ENCODE data around the gene NKAIN2. TPM values are rescaled to one million over a fixed set of nuclear protein-coding genes. Genes with fewer than 3 reads are reported as not detected.

Gene NKAIN2
- total RNA-seq, 1 experiment from 2014 or later, result not detected

- Histone ChIP-seq H3K9me2 (ENCODE audit: insufficient read depth) (no peaks in the 10 kb centered on the region), H3K27ac (ENCODE audit: low read depth, low read length) (no peak overlapping the region), H3K9me3 (ENCODE audit: control insufficient read depth in 1 of 2, insufficient read depth in 1 of 2, low read depth in 1 of 2, low read length in 2 of 2) (no peaks in the 10 kb centered on the region), H3K4me3 (replicated peaks in 1 of 2; ENCODE audit: low read depth in 1 of 2, low read length in 2 of 2) (no peak overlapping the region), H4K20me1 (ENCODE audit: insufficient read depth) (no peaks in the 10 kb centered on the region), H3K79me2 (ENCODE audit: insufficient read depth, low read length) (no peaks in the 10 kb centered on the region), H3K4me1 (ENCODE audit: control insufficient read depth in 1 of 2, insufficient read depth in 2 of 2, low read length in 2 of 2) (no peaks in the 10 kb centered on the region), H3K36me3 (ENCODE audit: control insufficient read depth in 1 of 2, insufficient read depth in 2 of 2, low read length in 2 of 2) (no peaks in the 10 kb centered on the region), H3K9ac (ENCODE audit: low read length) (no peak overlapping the region), H2AFZ (ENCODE audit: low read depth, low read length, poor library complexity, severe bottlenecking) (no peak overlapping the region), H3K27me3 (ENCODE audit: insufficient read depth, low read length) (peaks cover 14% of the 10 kb centered on the region; the same call in 1 of the 2 replicates), H3K4me2 (ENCODE audit: low read length) (no peak overlapping the region)
- DNase-seq (ENCODE audit: low read depth, low spot score), result no peak
- no peak for TF ChIP-seq RAD21 (IDR thresholded peaks at IDR 0.05; ENCODE audit: low read depth)
- no peak for TF ChIP-seq ELF1 (IDR thresholded peaks at IDR 0.05; ENCODE audit: borderline replicate concordance, low read depth)
- no peak for TF ChIP-seq EZH2 (IDR thresholded peaks at IDR 0.05)
- no peak for TF ChIP-seq SIN3A (IDR thresholded peaks at IDR 0.05; ENCODE audit: low read depth)
- TF ChIP-seq JUND (IDR thresholded peaks at IDR 0.05), result no peak
- TF ChIP-seq EGR1 (IDR thresholded peaks at IDR 0.05; ENCODE audit: low read depth), result no peak
- no peak for TF ChIP-seq POLR2AphosphoS5 (IDR thresholded peaks at IDR 0.05; ENCODE audit: low read depth, low read length)
- no peak for TF ChIP-seq YY1 (IDR thresholded peaks at IDR 0.05; ENCODE audit: extremely low read depth, insufficient replicate concordance, low read depth, low read length)
- TF ChIP-seq ATF3 (IDR thresholded peaks at IDR 0.05), result no peak
- no peak for TF ChIP-seq REST (IDR thresholded peaks at IDR 0.05; ENCODE audit: low read depth)
- no peak for TF ChIP-seq CEBPB (IDR thresholded peaks at IDR 0.05; ENCODE audit: low read depth)
- no peak for TF ChIP-seq SP1 (IDR thresholded peaks at IDR 0.05; ENCODE audit: low read depth)
- no peak for TF ChIP-seq SRF (IDR thresholded peaks at IDR 0.05; ENCODE audit: low read depth)
- TF ChIP-seq EZH2phosphoT487 (IDR thresholded peaks at IDR 0.05; ENCODE audit: borderline replicate concordance), result no peak
- TF ChIP-seq FOSL1 (IDR thresholded peaks at IDR 0.05; ENCODE audit: low read depth), result no peak
- TF ChIP-seq, protein P1, sequence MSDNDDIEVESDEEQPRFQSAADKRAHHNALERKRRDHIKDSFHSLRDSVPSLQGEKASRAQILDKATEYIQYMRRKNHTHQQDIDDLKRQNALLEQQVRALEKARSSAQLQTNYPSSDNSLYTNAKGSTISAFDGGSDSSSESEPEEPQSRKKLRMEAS (IDR thresholded peaks at IDR 0.05), result no peak
- no peak for TF ChIP-seq TCF7L2 (IDR thresholded peaks at IDR 0.05; ENCODE audit: borderline replicate concordance, extremely low read depth, insufficient read depth, insufficient read length)
- no peak for TF ChIP-seq ZFX (IDR thresholded peaks at IDR 0.05)
- TF ChIP-seq, protein P2, sequence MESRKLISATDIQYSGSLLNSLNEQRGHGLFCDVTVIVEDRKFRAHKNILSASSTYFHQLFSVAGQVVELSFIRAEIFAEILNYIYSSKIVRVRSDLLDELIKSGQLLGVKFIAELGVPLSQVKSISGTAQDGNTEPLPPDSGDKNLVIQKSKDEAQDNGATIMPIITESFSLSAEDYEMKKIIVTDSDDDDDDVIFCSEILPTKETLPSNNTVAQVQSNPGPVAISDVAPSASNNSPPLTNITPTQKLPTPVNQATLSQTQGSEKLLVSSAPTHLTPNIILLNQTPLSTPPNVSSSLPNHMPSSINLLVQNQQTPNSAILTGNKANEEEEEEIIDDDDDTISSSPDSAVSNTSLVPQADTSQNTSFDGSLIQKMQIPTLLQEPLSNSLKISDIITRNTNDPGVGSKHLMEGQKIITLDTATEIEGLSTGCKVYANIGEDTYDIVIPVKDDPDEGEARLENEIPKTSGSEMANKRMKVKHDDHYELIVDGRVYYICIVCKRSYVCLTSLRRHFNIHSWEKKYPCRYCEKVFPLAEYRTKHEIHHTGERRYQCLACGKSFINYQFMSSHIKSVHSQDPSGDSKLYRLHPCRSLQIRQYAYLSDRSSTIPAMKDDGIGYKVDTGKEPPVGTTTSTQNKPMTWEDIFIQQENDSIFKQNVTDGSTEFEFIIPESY (IDR thresholded peaks at IDR 0.05; ENCODE audit: extremely low read depth, insufficient replicate concordance, low read length), result no peak
- TF ChIP-seq POLR2A (IDR thresholded peaks at IDR 0.05; ENCODE audit: borderline replicate concordance, extremely low read depth, insufficient read depth, insufficient read length), result no peak
- intact Hi-C loops (cut with micrococcal nuclease), result no loop called here
- ChIA-PET POLR2A (no interaction called here), RAD21 (ENCODE audit: low non-redundant PET in 1 of 2, low total read pairs in 2 of 2, uncharacterized antibody in 2 of 2, unreplicated experiment in 2 of 2) (no interaction called here), CTCF (no interaction called here)
- no TSS peak for BruUV-seq (replicated peaks)
- ATAC-seq, result no peak
These were observed 270.3 kb downstream of the NKAIN2 start for GRCh38 chr6:124073820-124074587.
